Stimulated activated CD4-positive, alpha-beta T cell treated with anti-CD3 and anti-CD28 coated beads, Interleukin-4, amount 100 ng/mL, for 1 hour (primary cell): Measurements from ENCODE around the gene ENTPD6.
"Not testable (repeated sequence)": the region's sequence is repeated elsewhere in the genome, so short reads cannot be mapped to it uniquely, and the experiment has no call there.

ENCODE experiments used
- DNase-seq: peaks from one replicate; pipeline ENCODE4 v3.0.0-alpha.2; 2020

Gene ENTPD6

DNA sequence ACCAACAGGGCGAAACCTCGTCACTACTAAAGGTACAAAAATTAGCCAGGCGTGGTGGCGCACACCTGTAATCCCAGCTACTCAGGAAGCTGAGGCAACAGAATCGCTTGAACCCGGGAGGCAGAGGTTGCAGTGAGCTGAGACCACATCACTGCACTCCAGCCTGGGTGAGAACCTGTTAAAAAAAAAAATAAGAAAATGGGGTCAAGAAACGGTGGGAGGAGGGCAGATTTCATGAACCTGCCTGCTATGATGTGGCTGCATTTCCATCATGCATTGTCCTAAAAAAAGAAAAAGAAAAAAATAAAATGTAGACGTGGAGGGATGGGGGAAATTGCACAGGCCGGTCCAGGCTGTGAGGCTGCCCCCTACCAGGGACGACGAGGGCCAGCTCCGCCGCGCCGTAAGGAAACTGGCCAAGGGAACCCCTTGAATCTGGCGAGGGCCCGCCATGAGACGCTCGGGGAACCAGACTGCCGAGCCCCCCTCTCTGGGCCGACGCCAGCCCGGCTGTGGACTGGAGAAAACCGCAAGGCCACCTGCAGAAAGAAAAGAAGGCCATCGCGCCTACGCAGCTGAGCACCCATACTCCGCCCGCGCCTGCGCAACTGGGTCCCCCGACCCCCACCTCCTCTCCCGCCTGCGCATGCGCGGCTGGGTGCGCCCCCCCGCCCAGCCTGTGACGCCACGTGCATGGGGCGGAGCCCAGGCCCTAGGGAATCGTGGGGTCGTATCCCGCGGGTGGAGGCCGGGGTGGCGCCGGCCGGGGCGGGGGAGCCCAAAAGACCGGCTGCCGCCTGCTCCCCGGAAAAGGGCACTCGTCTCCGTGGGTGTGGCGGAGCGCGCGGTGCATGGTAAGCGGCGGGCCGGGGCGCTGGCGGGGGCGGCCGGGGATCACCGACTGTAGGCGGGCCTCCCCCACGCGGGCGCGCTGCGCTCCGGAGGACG, at the start of gene ENTPD6:
Gene ENTPD6 (plus strand): TSS at position 699 of the 948 bp plus-strand sequence. CDS start 10,825 bp downstream, outside the sequence.
- DNase-seq: peak; percentile 91

DNA sequence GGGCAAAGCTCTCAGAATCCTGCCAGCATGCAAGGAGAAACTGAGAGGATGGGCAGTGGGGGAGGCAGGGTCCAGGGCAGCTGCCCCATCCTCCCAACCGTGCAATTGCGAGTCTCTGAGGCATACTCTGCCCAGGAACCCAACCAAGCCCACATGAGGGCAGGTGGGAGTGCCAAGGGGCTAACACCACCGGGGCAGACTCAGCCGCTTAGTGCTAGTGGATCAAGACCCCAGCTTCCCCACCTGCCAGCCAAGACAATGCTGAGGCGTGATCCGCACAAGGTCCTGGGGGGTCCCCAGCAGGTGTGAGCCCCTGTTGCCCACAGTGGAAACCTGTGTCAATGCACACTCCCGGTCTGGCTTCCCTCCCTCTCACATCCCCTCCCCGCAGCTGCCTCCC, 48.5 kb upstream of the ENTPD6 start:
- no peak for DNase-seq

- DNase-seq: no peak
These were observed 47.8 kb upstream of the ENTPD6 start for GRCh38 chr20:25147716-25148115.

DNA sequence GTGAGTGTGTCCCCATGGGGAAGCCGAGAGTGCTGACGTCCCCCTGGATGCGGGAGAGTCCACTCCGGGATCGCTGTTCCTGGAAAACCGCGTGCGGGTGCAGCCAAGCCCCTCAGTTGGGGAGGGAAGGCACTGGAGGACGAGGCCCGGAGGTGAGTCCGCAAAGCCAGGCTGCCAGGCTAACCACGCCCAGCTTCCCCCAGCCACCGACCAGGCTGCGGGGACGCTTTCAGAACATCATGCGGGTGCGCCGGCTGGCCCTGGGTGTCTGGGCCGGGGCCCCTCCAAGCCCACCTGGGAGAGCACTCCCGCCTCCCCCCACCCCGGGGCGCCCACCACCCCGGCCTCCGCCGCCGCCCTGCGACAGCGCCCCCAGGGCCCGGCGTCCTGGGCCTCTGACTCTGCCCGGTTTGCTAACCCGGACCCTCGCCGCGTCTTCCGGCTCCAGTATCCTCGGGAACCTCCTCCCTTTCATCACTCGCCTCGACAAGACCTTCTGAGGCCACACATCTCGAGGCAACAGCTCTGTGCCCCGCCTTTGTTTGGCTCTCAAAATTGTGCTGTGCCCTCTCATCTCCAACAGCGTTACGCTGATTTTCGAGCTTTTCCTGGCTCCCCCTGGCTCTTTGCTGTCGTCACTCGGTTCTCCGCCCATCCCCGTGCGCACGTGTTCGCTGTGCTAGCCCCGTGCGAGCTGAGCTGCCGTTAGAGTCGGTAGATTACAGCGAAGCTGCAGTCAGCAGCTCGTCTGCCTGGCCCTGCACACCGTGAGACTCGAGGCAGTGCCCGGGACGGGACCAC, 47.1 kb upstream of the ENTPD6 start:
- DNase-seq: peak; percentile 67

GRCh38 chr20:25148982-25149846, 46.3 kb upstream of the ENTPD6 start:
- DNase-seq: no peak

- no peak for DNase-seq
These were observed 45.5 kb upstream of the ENTPD6 start for GRCh38 chr20:25150016-25150415.

DNA sequence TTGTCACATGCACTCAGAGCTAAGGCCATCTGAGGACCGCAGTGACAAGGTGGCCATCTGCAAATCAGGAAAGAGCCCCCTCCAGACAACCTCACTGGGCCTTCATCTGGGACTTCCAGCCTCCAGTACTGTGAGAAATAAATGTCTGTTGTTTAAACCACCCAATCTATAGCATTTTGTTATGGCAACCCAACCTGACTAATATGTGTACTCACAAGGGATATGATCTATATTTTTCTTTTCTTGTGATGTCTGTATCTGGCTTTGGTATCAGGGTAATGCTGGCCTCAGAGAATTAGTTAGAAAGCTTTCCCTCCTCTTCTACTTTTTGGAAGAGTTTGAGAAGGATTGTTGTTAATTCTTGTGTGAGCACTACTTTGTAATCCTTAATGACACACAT, 37.5 kb upstream of the ENTPD6 start:
- no peak for DNase-seq

DNA sequence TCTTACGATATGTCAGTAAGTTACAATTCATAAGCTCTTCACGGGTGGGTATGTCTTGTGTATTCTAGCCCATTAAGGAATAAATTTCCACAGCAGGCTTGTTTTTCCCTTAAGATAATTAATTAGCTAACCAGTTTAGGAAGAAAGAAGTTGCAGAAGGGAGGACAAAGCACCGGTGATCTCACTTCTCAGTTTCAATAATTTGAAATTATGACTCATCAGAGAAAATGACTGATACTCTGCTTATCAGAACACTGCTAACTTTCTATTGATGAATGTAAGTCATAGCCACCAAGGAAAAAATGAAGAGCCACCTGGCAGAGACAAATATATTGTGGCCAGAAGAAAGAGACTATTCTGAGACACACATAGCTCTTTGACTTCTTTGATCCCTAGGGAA, 35.0 kb upstream of the ENTPD6 start:
- DNase-seq: no peak

- DNase-seq: no peak
These were observed 34.6 kb upstream of the ENTPD6 start for GRCh38 chr20:25160897-25161296.

- no peak for DNase-seq
These were observed 30.4 kb upstream of the ENTPD6 start for GRCh38 chr20:25165128-25165527.

GRCh38 chr20:25166105-25166782, 29.3 kb upstream of the ENTPD6 start:
- not testable (repeated sequence) for DNase-seq

DNA sequence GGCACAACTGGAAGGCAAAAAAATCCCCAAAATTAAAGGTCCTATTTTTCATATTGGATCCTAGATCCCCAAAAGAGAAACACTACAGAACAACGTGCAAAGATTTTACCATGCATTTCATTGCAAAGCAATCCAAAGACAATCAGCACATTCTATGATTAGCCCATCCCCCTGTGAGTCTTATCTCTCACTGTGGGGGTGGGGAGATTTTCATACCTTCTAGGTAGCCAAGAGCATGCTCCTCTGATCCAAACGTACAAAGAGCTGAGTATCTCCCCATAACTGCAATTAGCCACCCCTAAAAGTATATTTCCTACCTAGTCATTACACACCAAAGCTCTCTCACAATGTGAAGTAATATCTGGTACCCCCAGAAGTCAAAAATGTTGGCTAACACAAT, 22.2 kb upstream of the ENTPD6 start:
- DNase-seq: no peak

GRCh38 chr20:25173886-25174308, 21.6 kb upstream of the ENTPD6 start:
- no peak for DNase-seq

GRCh38 chr20:25176184-25176583, 19.3 kb upstream of the ENTPD6 start:
- no peak for DNase-seq

GRCh38 chr20:25177890-25178321, 17.6 kb upstream of the ENTPD6 start:
- DNase-seq: no peak

- no peak for DNase-seq
These were observed 16.7 kb upstream of the ENTPD6 start for GRCh38 chr20:25178563-25179438.

GRCh38 chr20:25179439-25180089, 15.9 kb upstream of the ENTPD6 start:
- DNase-seq: no peak

GRCh38 chr20:25184391-25184790, 11.1 kb upstream of the ENTPD6 start:
- DNase-seq: not testable (repeated sequence)

DNA sequence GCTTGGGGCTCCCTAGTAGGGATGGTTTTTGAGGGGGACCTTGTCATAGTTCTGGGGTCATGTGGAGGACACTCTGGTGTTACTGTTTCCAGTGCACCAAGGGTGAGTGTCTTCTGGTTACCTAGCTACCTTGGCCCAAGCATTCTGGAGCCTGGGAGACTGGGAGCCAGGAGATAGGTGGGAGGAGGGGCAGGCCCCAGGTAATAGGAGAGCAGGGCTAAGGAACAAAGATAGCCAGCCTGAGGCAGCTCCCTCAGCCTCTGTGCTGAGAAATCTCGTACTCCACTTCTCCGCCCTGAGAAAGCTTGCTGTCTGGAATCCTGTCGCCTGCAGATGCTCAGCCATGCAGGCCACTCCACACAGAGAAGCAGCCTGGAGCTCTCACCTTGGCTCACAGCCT, 8.3 kb upstream of the ENTPD6 start:
- no peak for DNase-seq

DNA sequence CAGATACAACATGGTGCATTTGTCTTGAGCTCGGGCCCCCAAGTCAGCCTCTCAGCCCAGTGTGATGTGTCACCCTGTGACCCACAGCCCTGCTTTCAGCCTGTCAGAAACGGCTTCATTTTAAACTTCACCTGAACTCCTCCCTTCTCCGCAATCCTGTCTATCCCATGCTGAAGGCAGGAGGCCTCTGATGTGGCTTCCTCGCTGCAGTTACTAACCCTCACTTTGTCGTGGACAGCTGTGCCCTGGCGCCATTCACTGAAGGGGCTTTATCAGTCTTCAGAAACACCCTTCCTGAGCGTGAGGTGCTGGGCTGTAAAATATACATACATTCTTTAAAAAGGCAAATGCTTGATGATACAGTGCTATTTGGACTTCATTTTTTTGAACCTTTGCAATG, 7.9 kb upstream of the ENTPD6 start:
- DNase-seq: no peak

GRCh38 chr20:25188218-25188617, 7.3 kb upstream of the ENTPD6 start:
- no peak for DNase-seq
